Measurements from ENCODE around the gene XXYLT1.

Gene XXYLT1

DNA sequence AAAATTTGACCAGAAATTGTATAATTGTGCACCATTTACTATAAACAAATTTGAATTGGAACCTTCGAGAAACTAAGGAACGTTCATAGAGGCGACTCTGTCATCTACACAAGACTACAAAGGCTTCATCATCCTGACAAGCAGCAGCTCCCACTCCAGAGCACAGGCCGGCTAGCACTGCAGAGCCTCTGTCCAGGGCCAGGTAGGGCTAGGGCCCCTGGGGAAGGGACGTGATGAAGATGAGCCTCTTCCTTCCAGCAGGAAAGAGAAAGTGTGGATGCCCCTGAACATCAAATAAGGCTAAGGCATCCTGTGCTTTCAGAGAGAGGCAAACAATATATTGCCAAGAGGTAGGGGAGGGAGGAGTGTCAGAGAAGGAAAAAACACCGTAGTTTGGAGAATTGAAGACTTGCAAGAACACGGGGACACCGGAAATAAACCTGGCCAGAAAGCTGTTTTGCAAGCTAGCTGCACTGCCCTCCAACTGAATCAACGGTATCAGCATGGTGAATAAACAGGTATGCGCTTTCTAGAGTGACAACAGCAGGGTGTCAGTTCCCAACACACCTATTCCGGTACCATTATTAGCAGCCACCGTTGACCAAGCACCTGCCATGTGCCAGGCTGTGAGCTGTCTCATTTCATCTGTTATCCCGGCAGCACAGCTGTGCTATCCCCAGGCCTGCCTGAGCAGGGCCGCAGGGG lies 12.4 kb downstream of the XXYLT1 start:
- H4K20me1 ChIP-seq (ENCODE audit: insufficient read depth) = no peaks in the 10 kb centered on the region; the same call in 1 of the 2 replicates
- H3K4me1 ChIP-seq (ENCODE audit: low read depth, poor library complexity, severe bottlenecking) = peaks cover 16% of the 10 kb centered on the region
- H3K27me3 ChIP-seq (ENCODE audit: insufficient read depth, low read depth) = no peaks in the 10 kb centered on the region
- no peak overlapping the region for H3K9ac ChIP-seq
- no peak overlapping the region for H2AFZ ChIP-seq (ENCODE audit: low read depth)
- H3K79me2 ChIP-seq (ENCODE audit: insufficient read depth, low read depth) = no peaks in the 10 kb centered on the region
- no peaks in the 10 kb centered on the region for H3K36me3 ChIP-seq (ENCODE audit: insufficient read depth)
- no peak overlapping the region; the same call in 1 of the 2 replicates for H3K4me2 ChIP-seq
- TF ChIP-seq CTCF (conservative IDR thresholded peaks at IDR 0.05; ENCODE audit: low read depth, low read length) = no peak
- no peak overlapping the region for H3K4me3 ChIP-seq (IDR thresholded peaks at IDR 0.05; ENCODE audit: insufficient read depth, low read depth, low read length)
- H3K27ac ChIP-seq = no peak overlapping the region

DNA sequence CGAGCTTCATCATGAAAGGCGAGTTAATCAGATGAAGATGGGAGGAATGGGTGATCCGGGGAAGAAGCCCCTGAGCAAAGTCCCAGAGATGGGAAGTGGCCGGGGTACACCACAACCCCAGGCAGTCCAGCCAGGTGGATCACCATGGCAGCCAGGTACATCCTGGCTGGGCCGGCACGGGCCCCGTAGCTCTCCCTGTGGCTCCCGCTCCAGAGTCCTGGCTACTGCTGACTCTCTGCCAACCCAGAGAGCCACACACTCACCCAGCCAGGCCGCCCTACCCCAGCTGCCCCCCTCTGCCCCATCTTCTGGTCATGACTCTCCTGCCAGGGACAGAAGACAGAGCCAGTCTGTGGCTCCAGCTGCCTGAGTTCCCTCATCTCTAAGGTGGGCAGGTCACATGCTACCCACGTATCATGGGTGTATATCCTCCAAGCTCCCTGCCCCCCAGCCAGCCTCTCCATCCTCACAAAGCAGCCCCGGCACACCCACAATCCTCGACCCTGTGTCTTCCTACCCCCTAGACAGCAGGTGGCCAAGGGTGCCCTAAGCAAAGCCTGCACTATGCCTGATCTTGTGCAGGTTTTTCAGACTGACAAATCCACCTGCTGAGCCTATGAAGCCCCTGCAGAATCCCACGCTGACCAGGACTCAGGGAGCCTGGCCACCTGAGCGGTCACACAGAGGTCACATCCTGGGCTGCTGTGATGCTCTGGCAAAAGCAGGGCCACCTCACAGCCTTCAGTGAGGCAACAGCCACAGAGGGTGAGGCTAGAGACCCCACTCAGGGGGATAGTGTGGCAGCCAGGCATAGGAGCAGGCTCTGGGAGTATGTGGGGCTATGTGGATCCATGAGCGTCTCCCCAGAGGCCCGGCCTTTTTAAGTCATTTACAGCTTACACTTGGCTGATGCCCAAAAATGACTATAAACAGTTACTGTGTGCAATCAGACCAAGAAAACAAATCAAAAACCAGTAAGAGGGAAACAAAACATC lies 13.2 kb downstream of the XXYLT1 start:
- H3K4me1 ChIP-seq (ENCODE audit: low read depth, poor library complexity, severe bottlenecking) = peaks cover 16% of the 10 kb centered on the region
- no peak overlapping the region for H2AFZ ChIP-seq (ENCODE audit: low read depth)
- no peak overlapping the region for H3K4me3 ChIP-seq (IDR thresholded peaks at IDR 0.05; ENCODE audit: insufficient read depth, low read depth, low read length)
- no peak overlapping the region for H3K4me2 ChIP-seq
- H4K20me1 ChIP-seq (ENCODE audit: insufficient read depth) = no peaks in the 10 kb centered on the region; the same call in 1 of the 2 replicates
- TF ChIP-seq CTCF (conservative IDR thresholded peaks at IDR 0.05; ENCODE audit: low read depth, low read length) = no peak
- no peaks in the 10 kb centered on the region for H3K27me3 ChIP-seq (ENCODE audit: insufficient read depth, low read depth)
- no peaks in the 10 kb centered on the region for H3K79me2 ChIP-seq (ENCODE audit: insufficient read depth, low read depth)
- H3K9ac ChIP-seq = no peak overlapping the region
- no peak overlapping the region for H3K27ac ChIP-seq
- no peaks in the 10 kb centered on the region for H3K36me3 ChIP-seq (ENCODE audit: insufficient read depth)

- H3K4me2 ChIP-seq = no peak overlapping the region
- H3K4me1 ChIP-seq (ENCODE audit: low read depth, poor library complexity, severe bottlenecking) = peaks cover 16% of the 10 kb centered on the region
- H3K27ac ChIP-seq = no peak overlapping the region
- no peak for TF ChIP-seq CTCF (conservative IDR thresholded peaks at IDR 0.05; ENCODE audit: low read depth, low read length)
- H3K4me3 ChIP-seq (IDR thresholded peaks at IDR 0.05; ENCODE audit: insufficient read depth, low read depth, low read length) = no peak overlapping the region
- no peak overlapping the region for H3K9ac ChIP-seq
- no peaks in the 10 kb centered on the region; the same call in 1 of the 2 replicates for H4K20me1 ChIP-seq (ENCODE audit: insufficient read depth)
- no peaks in the 10 kb centered on the region for H3K27me3 ChIP-seq (ENCODE audit: insufficient read depth, low read depth)
- no peaks in the 10 kb centered on the region for H3K79me2 ChIP-seq (ENCODE audit: insufficient read depth, low read depth)
- H3K36me3 ChIP-seq (ENCODE audit: insufficient read depth) = no peaks in the 10 kb centered on the region
- H2AFZ ChIP-seq (ENCODE audit: low read depth) = no peak overlapping the region
These were observed 14.1 kb downstream of the XXYLT1 start for GRCh38 chr3:195256639-195257453.
